Measurements from ENCODE around the gene ZSCAN1. TPM values are rescaled to one million over a fixed set of nuclear protein-coding genes. Genes with fewer than 3 reads are reported as not detected.

The ZSCAN1 gene
- total RNA-seq, 4 donors from 2014 or later: 1.5 TPM; not detected in 3

- DNase-seq (ENCODE audit: low spot score in 2 of 2): no peak
- H3K4me3 ChIP-seq: no peak overlapping the region
- no peaks in the 10 kb centered on the region for H3K27me3 ChIP-seq
- H3K9me3 ChIP-seq: peaks cover 0 to 88% (median 10%) of the 10 kb centered on the region in 4 donors
- H3K27ac ChIP-seq: no peak overlapping the region
- 88 to 93% methylated on average over 7 of the region's 7 CpGs for WGBS, 2 donors
- no peak for TF ChIP-seq CTCF (IDR thresholded peaks at IDR 0.05)
- TF ChIP-seq POLR2A (IDR thresholded peaks at IDR 0.05): no peak
- TF ChIP-seq EP300 (IDR thresholded peaks at IDR 0.05): no peak
- peaks cover 0 to 12% (median 2%) of the 10 kb centered on the region in 4 donors for H3K4me1 ChIP-seq
- H3K36me3 ChIP-seq: peaks cover 0 to 90% (median 0%) of the 10 kb centered on the region in 3 donors
Measured at GRCh38 chr19:58093071-58093470, 59.2 kb downstream of the ZSCAN1 start.

GRCh38 chr19:58095328-58095727 lies 61.5 kb downstream of the ZSCAN1 start:
- Histone ChIP-seq H3K9me3 (peaks cover 0 to 73% (median 3%) of the 10 kb centered on the region in 4 donors), H3K36me3 (peaks cover 0 to 69% (median 0%) of the 10 kb centered on the region in 3 donors), H3K27ac (no peak overlapping the region), H3K4me3 (no peak overlapping the region), H3K27me3 (no peaks in the 10 kb centered on the region), H3K4me1 (peaks cover 0 to 18% (median 6%) of the 10 kb centered on the region in 4 donors)
- no peak for DNase-seq (ENCODE audit: low spot score in 2 of 2)
- whole genome bisulfite sequencing, 2 donors: 96 to 97% methylated on average over 10 of the region's 10 CpGs
- TF ChIP-seq EP300 (IDR thresholded peaks at IDR 0.05) (no peak), POLR2A (IDR thresholded peaks at IDR 0.05) (no peak), CTCF (IDR thresholded peaks at IDR 0.05) (no peak)

- DNase-seq (ENCODE audit: low spot score in 2 of 2): no peak
- Histone ChIP-seq H3K36me3 (peaks cover 0 to 54% (median 0%) of the 10 kb centered on the region in 3 donors), H3K9me3 (peaks cover 0 to 65% (median 3%) of the 10 kb centered on the region in 4 donors), H3K4me1 (peaks cover 0 to 18% (median 6%) of the 10 kb centered on the region in 4 donors), H3K27me3 (no peaks in the 10 kb centered on the region), H3K27ac (peak overlapping the region in 1 of 4 donors; percentile 97), H3K4me3 (peak overlapping the region in 1 of 4 donors; percentile 92)
- no peak for TF ChIP-seq EP300 (IDR thresholded peaks at IDR 0.05)
- TF ChIP-seq CTCF (IDR thresholded peaks at IDR 0.05): no peak
- TF ChIP-seq POLR2A (IDR thresholded peaks at IDR 0.05): no peak
- WGBS, 2 donors: 82 to 88% methylated on average over 13 of the region's 13 CpGs
Measured at GRCh38 chr19:58096884-58097283, 63.1 kb downstream of the ZSCAN1 start.

GRCh38 chr19:58097349-58097748 lies 63.5 kb downstream of the ZSCAN1 start:
- Histone ChIP-seq H3K27ac (peak overlapping the region; percentile 95 to 100 (median 97)), H3K36me3 (peaks cover 0 to 49% (median 0%) of the 10 kb centered on the region in 3 donors), H3K4me3 (peak overlapping the region; percentile 55 to 99 (median 95)), H3K4me1 (peaks cover 0 to 18% (median 6%) of the 10 kb centered on the region in 4 donors), H3K27me3 (no peaks in the 10 kb centered on the region), H3K9me3 (peaks cover 0 to 62% (median 3%) of the 10 kb centered on the region in 4 donors)
- DNase-seq (ENCODE audit: low spot score in 2 of 2): no peak
- TF ChIP-seq CTCF (IDR thresholded peaks at IDR 0.05) (no peak), EP300 (IDR thresholded peaks at IDR 0.05) (no peak), POLR2A (IDR thresholded peaks at IDR 0.05) (no peak)
- 38 to 39% methylated on average over 8 of the region's 8 CpGs for WGBS, 2 donors

GRCh38 chr19:58097781-58098681 lies 64.2 kb downstream of the ZSCAN1 start, which contains the start of gene ZSCAN18:
Gene ZSCAN18 (minus strand): TSS chr19:58098231. CDS start chr19:58090267, 7,964 bp downstream.
- H3K4me3 ChIP-seq: peak within 1 kb of the TSS; percentile 55 to 99 (median 95)
- H3K9me3 ChIP-seq: peaks cover 0 to 62% (median 3%) of the 10 kb centered on the region in 4 donors
- H3K36me3 ChIP-seq: peaks cover 0 to 42% (median 0%) of the 10 kb centered on the region in 3 donors
- TF ChIP-seq CTCF (IDR thresholded peaks at IDR 0.05) (peak in 1 of 5 experiments; percentile 30), EP300 (IDR thresholded peaks at IDR 0.05) (peak; percentile 92 to 96), POLR2A (IDR thresholded peaks at IDR 0.05) (peak; percentile 58 to 84)
- H3K27ac ChIP-seq: peak within 1 kb of the TSS; percentile 95 to 100 (median 97)
- peak; percentile 94 to 97 for DNase-seq (ENCODE audit: low spot score in 2 of 2)
- WGBS, 2 donors: 0 to 2% methylated on average over 51 to 57 of the region's 67 CpGs
- H3K4me1 ChIP-seq: peaks cover 0 to 18% (median 6%) of the 10 kb centered on the region in 4 donors
- no peaks in the 10 kb centered on the region for H3K27me3 ChIP-seq

All from tibial nerve (tissue), 4 donors.